Measurements from ENCODE around the gene HSD17B8. TPM values are rescaled to one million over a fixed set of nuclear protein-coding genes. Genes with fewer than 3 reads are reported as not detected.

HSD17B8 gene
- total and polyA plus RNA-seq, 10 of the 15 experiments (the other 5 are each of a cell fraction or from before 2014, with no cell fraction given): 3.1 to 54.3 (median 26.5) TPM

DNA sequence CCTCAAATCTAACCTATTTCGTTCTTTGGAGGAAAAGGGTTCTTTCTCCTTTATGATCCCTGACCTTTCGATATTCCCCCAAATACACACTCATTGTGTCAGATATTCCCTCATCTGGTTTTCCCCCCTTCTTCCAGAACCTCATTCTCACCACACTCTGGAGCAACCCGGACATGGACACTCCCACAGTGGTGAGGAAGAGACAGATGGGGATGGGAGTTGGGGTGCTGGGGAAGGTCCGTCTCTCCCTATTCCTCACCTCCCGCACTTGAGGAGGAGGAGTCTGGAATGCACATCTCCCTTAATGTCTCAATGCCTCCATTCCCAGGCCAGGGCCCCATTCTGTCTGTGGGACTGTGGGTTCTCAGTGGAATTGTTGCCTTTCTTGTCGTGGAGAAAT, 2.5 kb upstream of the HSD17B8 start:
- POLR2A ChIA-PET: no interaction called here
- BruUV-seq (replicated peaks): no TSS peak
- CTCF ChIA-PET: interaction anchor here (0.6 kb wide), 1 partner anchor 53 kb away, joined by 3 read pairs; no protein-coding TSS in a partner anchor
- peak overlapping the region; percentile 100 for H3K4me2 ChIP-seq (ENCODE audit: control insufficient read depth, insufficient read depth)
- no peak overlapping the region for H2AFZ ChIP-seq (ENCODE audit: control insufficient read depth, low read depth, low read length)
- WGBS (ENCODE audit: insufficient coverage, insufficient replicate concordance, low lambda C conversion rate, missing lambda C conversion rate): 91% methylated on average over 6 of the region's 6 CpGs
- H3K27ac ChIP-seq (ENCODE audit: control insufficient read depth, insufficient read depth): peak overlapping the region; percentile 99; the same call in 1 of the 2 replicates
- DNase-seq (ENCODE audit: low read depth, low spot score): no peak
- H3K4me1 ChIP-seq (ENCODE audit: control insufficient read depth, insufficient read depth, low read length): peaks cover 39% of the 10 kb centered on the region
- no peaks in the 10 kb centered on the region for H4K20me1 ChIP-seq (ENCODE audit: control insufficient read depth, insufficient read depth)
- no peaks in the 10 kb centered on the region for H3K9me3 ChIP-seq (replicated peaks; ENCODE audit: control insufficient read depth, insufficient read depth, low read length)
- TF ChIP-seq ZBTB4 (CRISPR knock-in tag; IDR thresholded peaks at IDR 0.05) (no peak), HDAC2 (IDR thresholded peaks at IDR 0.05) (no peak), ZNF217 (IDR thresholded peaks at IDR 0.05) (no peak), SREBF2 (IDR thresholded peaks at IDR 0.05; ENCODE audit: low read length) (no peak), NBN (IDR thresholded peaks at IDR 0.05) (no peak), SRF (IDR thresholded peaks at IDR 0.05; ENCODE audit: low read depth in 2 of 2, low read length in 2 of 2) (no peak), GABPA (IDR thresholded peaks at IDR 0.05; ENCODE audit: low read depth) (no peak), DPF2 (IDR thresholded peaks at IDR 0.05) (no peak)
- TF ChIP-seq, protein P1, sequence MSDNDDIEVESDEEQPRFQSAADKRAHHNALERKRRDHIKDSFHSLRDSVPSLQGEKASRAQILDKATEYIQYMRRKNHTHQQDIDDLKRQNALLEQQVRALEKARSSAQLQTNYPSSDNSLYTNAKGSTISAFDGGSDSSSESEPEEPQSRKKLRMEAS (IDR thresholded peaks at IDR 0.05; ENCODE audit: low read depth, low read length): no peak
- peaks cover 33% of the 10 kb centered on the region for H3K79me2 ChIP-seq (ENCODE audit: control insufficient read depth, insufficient read depth, low read length)
- RAD21 ChIA-PET (ENCODE audit: unreplicated experiment): no interaction called here
- SMC1A ChIA-PET (ENCODE audit: uncharacterized antibody, unreplicated experiment): no interaction called here
- ATAC-seq: no peak
- in situ Hi-C loops (cut with MboI): no loop called here
- no peaks in the 10 kb centered on the region for H3K27me3 ChIP-seq (replicated peaks in 1 of 2; ENCODE audit: control insufficient read depth in 2 of 2, insufficient read depth in 2 of 2, low read length in 1 of 2)
- peak overlapping the region; percentile 95 for H3K4me3 ChIP-seq
- peaks cover 8 to 24% of the 10 kb centered on the region in 2 experiments for H3K36me3 ChIP-seq (ENCODE audit: control insufficient read depth in 2 of 2, insufficient read depth in 2 of 2, low read length in 1 of 2)
- peak overlapping the region; percentile 99 for H3K9ac ChIP-seq (ENCODE audit: control insufficient read depth, insufficient read depth, low read length)
- FAIRE-seq: no peak
- intact Hi-C loops (cut with micrococcal nuclease; ENCODE audit: unreplicated experiment): loop anchor here (10.0 kb wide), 1 partner anchor 373 kb away; no protein-coding TSS in a partner anchor
